Measurements from ENCODE around the gene HSD17B1.
"Not testable (repeated sequence)": the region's sequence is repeated elsewhere in the genome, so short reads cannot be mapped to it uniquely, and the experiment has no call there.

The HSD17B1 gene

GRCh38 chr17:42552736-42553135 lies at the start of gene HSD17B1:
HSD17B1 (plus strand) TSS chr17:42552923; CDS start chr17:42552934, 11 bp downstream.
- DNase-seq, result not testable (repeated sequence)

- no peak for DNase-seq
Observed at GRCh38 chr17:42502926-42503325, 49.8 kb upstream of the HSD17B1 start.

GRCh38 chr17:42507671-42508070 lies 45.1 kb upstream of the HSD17B1 start:
- DNase-seq, result no peak

- DNase-seq, result no peak
Observed at GRCh38 chr17:42508426-42509165, 44.1 kb upstream of the HSD17B1 start.

- no peak for DNase-seq
Observed at GRCh38 chr17:42509409-42509808, 43.3 kb upstream of the HSD17B1 start.

GRCh38 chr17:42509841-42510240 lies 42.9 kb upstream of the HSD17B1 start:
- no peak for DNase-seq

GRCh38 chr17:42512246-42512645 lies 40.5 kb upstream of the HSD17B1 start:
- no peak for DNase-seq

GRCh38 chr17:42512733-42513251 lies 39.9 kb upstream of the HSD17B1 start:
- no peak for DNase-seq

GRCh38 chr17:42513686-42514085 lies 39.0 kb upstream of the HSD17B1 start:
- DNase-seq, result no peak

GRCh38 chr17:42514279-42514678 lies 38.4 kb upstream of the HSD17B1 start:
- DNase-seq, result no peak

- no peak for DNase-seq
Observed at GRCh38 chr17:42514867-42515266, 37.9 kb upstream of the HSD17B1 start.

GRCh38 chr17:42517516-42517915 lies 35.2 kb upstream of the HSD17B1 start:
- DNase-seq, result peak; percentile 42

- no peak for DNase-seq
Observed at GRCh38 chr17:42518046-42518754, 34.5 kb upstream of the HSD17B1 start.

GRCh38 chr17:42518755-42519545 lies 33.8 kb upstream of the HSD17B1 start:
- peak; percentile 40 for DNase-seq

- DNase-seq, result no peak
Observed at GRCh38 chr17:42519546-42520491, 32.9 kb upstream of the HSD17B1 start.

GRCh38 chr17:42520540-42520951 lies 32.2 kb upstream of the HSD17B1 start:
- DNase-seq, result no peak

GRCh38 chr17:42521036-42521435 lies 31.7 kb upstream of the HSD17B1 start:
- DNase-seq, result no peak

GRCh38 chr17:42521666-42522262 lies 31.0 kb upstream of the HSD17B1 start:
- no peak for DNase-seq

GRCh38 chr17:42522263-42522790 lies 30.4 kb upstream of the HSD17B1 start:
- DNase-seq, result no peak

- DNase-seq, result no peak
Observed at GRCh38 chr17:42522798-42523278, 29.9 kb upstream of the HSD17B1 start.

GRCh38 chr17:42525221-42525620 lies 27.5 kb upstream of the HSD17B1 start:
- no peak for DNase-seq

Measured in COR-L47 (cell line).